NCI-H460 (cell line): ENCODE measurements around the gene OSBPL10. TPM values are rescaled to one million over a fixed set of nuclear protein-coding genes. Genes with fewer than 3 reads are reported as not detected.
"Not testable (repeated sequence)": the region's sequence is repeated elsewhere in the genome, so short reads cannot be mapped to it uniquely, and the experiment has no call there.

Experiments
- DNase-seq: peaks from one replicate; pipeline ENCODE4 v3.0.0-alpha.2; 2016; ENCODE audit warnings: low read depth; ENCODE audit errors: extremely low read depth
- total RNA-seq: library from RNA; depleted of rRNA; stranded (reverse); fragments of >200 nt; shearing (Covaris generic); gene quantifications from 2 replicates; pipeline ENCODE4 v1.2.3, GENCODE V29; 2014

The OSBPL10 gene
- total RNA-seq, 1 experiment from 2014 or later, result 3.0 TPM

- no peak for DNase-seq
These were observed 12.8 kb upstream of the OSBPL10 start for GRCh38 chr3:31993843-31994242.

GRCh38 chr3:31992995-31993394 is 11.9 kb upstream of the OSBPL10 start:
- not testable (repeated sequence) for DNase-seq

GRCh38 chr3:31988271-31988670 is 7.2 kb upstream of the OSBPL10 start:
- no peak for DNase-seq

- DNase-seq, result no peak
These were observed 4.8 kb upstream of the OSBPL10 start for GRCh38 chr3:31985831-31986230.

- no peak for DNase-seq
These were observed 3.3 kb upstream of the OSBPL10 start for GRCh38 chr3:31984321-31984720.

GRCh38 chr3:31980530-31981205 is 394 bp downstream of the OSBPL10 start:
- DNase-seq, result no peak

GRCh38 chr3:31979001-31979697 is 1.9 kb downstream of the OSBPL10 start:
- no peak for DNase-seq

- DNase-seq, result no peak
These were observed 2.5 kb downstream of the OSBPL10 start for GRCh38 chr3:31978553-31978952.

- DNase-seq, result no peak
These were observed 3.3 kb downstream of the OSBPL10 start for GRCh38 chr3:31977736-31978135.

GRCh38 chr3:31976302-31976701 is 4.8 kb downstream of the OSBPL10 start:
- DNase-seq, result no peak

- DNase-seq, result no peak
These were observed 6.1 kb downstream of the OSBPL10 start for GRCh38 chr3:31974964-31975363.

GRCh38 chr3:31974471-31974870 is 6.6 kb downstream of the OSBPL10 start:
- DNase-seq, result no peak

- no peak for DNase-seq
These were observed 7.2 kb downstream of the OSBPL10 start for GRCh38 chr3:31973837-31974236.

GRCh38 chr3:31973081-31973480 is 8.0 kb downstream of the OSBPL10 start:
- DNase-seq, result no peak

- no peak for DNase-seq
These were observed 9.5 kb downstream of the OSBPL10 start for GRCh38 chr3:31971607-31972006.

GRCh38 chr3:31968927-31969418 is 12.1 kb downstream of the OSBPL10 start:
- no peak for DNase-seq

GRCh38 chr3:31968369-31968926 is 12.6 kb downstream of the OSBPL10 start:
- DNase-seq, result no peak

- no peak for DNase-seq
These were observed 13.5 kb downstream of the OSBPL10 start for GRCh38 chr3:31967592-31967991.

GRCh38 chr3:31966978-31967591 is 14.0 kb downstream of the OSBPL10 start:
- DNase-seq, result no peak

GRCh38 chr3:31962801-31963205 is 18.3 kb downstream of the OSBPL10 start:
- DNase-seq, result no peak

GRCh38 chr3:31960793-31961431 is 20.1 kb downstream of the OSBPL10 start:
- DNase-seq, result no peak
